Loucy (cell line): ENCODE measurements around the gene TERB2.
"Not testable (repeated sequence)": the region's sequence is repeated elsewhere in the genome, so short reads cannot be mapped to it uniquely, and the experiment has no call there.

ENCODE experiments used
- H2AFZ ChIP-seq: fragments of 200-600 bp; sonication (generic); 2 replicates; pipeline ENCODE4 v1.6.0; 2016; ENCODE audit warnings: antibody characterized with exemption, mild to moderate bottlenecking, low read length, moderate library complexity
- H3F3A ChIP-seq: fragments of 200-600 bp; 2 replicates; pipeline ENCODE4 v1.6.0; 2016; ENCODE audit warnings: antibody characterized with exemption, low read depth, mild to moderate bottlenecking
- H3K27me3 ChIP-seq: fragments of 200-600 bp; sonication (generic); 2 replicates; pipeline ENCODE4 v1.6.1; 2014; ENCODE audit warnings: low read length, mild to moderate bottlenecking; ENCODE audit not compliant: insufficient read depth, poor library complexity, severe bottlenecking
- H3K36me3 ChIP-seq: fragments of 200-600 bp; sonication (generic); 2 replicates; pipeline ENCODE4 v1.6.1; 2016; ENCODE audit warnings: low read length; ENCODE audit not compliant: insufficient read depth
- H3K4me1 ChIP-seq: fragments of 200-600 bp; sonication (generic); 2 replicates; pipeline ENCODE4 v1.5.1; 2014; ENCODE audit warnings: low read length, mild to moderate bottlenecking; ENCODE audit not compliant: insufficient read depth, poor library complexity, severe bottlenecking
- H3K4me2 ChIP-seq: fragments of 200-600 bp; sonication (generic); 2 replicates; pipeline ENCODE4 v1.6.0; 2014; ENCODE audit warnings: antibody characterized with exemption, low read length, low read depth, mild to moderate bottlenecking; ENCODE audit not compliant: poor library complexity, severe bottlenecking
- H3K4me3 ChIP-seq: fragments of 200-600 bp; sonication (generic); 2 replicates; pipeline ENCODE4 v1.5.1; 2014; ENCODE audit warnings: low read length, mild to moderate bottlenecking, mixed read lengths; ENCODE audit not compliant: poor library complexity, severe bottlenecking
- H3K79me2 ChIP-seq: fragments of 200-600 bp; sonication (generic); 2 replicates; pipeline ENCODE4 v1.6.1; 2014; ENCODE audit warnings: low read length; ENCODE audit not compliant: insufficient read depth
- H3K9ac ChIP-seq: fragments of 200-600 bp; sonication (generic); 2 replicates; pipeline ENCODE4 v1.6.0; 2014; ENCODE audit warnings: mild to moderate bottlenecking, low read depth, low read length, moderate library complexity; ENCODE audit not compliant: poor library complexity, severe bottlenecking
- H3K9me2 ChIP-seq: fragments of 200-600 bp; sonication (generic); replicated peaks from 2 replicates; pipeline ENCODE4 v1.6.1; 2016; ENCODE audit warnings: low read depth, low read length, mixed read lengths
- H3K9me3 ChIP-seq: fragments of 200-600 bp; sonication (generic); 2 replicates; pipeline ENCODE4 v1.6.1; 2014; ENCODE audit warnings: mild to moderate bottlenecking, antibody characterized with exemption, low read length, low read depth; ENCODE audit not compliant: insufficient read depth
- H4K20me1 ChIP-seq: fragments of 200-600 bp; sonication (generic); 2 replicates; pipeline ENCODE4 v1.6.0; 2014; ENCODE audit warnings: antibody characterized with exemption, low read length, mild to moderate bottlenecking; ENCODE audit not compliant: insufficient read depth, poor library complexity, severe bottlenecking
- EZH2phosphoT487 ChIP-seq: fragments of 200-600 bp; IDR thresholded peaks from 2 replicates; pipeline ENCODE4 v1.6.1; 2018; ENCODE audit warnings: antibody characterized with exemption, mild to moderate bottlenecking, moderate library complexity, borderline replicate concordance
- TF ChIP-seq, protein P1 (sequence below): fragments of 200-600 bp; sonication (generic); conservative IDR thresholded peaks from 2 replicates; pipeline ENCODE4 v1.5.1; 2014; ENCODE audit warnings: mild to moderate bottlenecking, antibody characterized with exemption, low read length

TERB2 gene

DNA sequence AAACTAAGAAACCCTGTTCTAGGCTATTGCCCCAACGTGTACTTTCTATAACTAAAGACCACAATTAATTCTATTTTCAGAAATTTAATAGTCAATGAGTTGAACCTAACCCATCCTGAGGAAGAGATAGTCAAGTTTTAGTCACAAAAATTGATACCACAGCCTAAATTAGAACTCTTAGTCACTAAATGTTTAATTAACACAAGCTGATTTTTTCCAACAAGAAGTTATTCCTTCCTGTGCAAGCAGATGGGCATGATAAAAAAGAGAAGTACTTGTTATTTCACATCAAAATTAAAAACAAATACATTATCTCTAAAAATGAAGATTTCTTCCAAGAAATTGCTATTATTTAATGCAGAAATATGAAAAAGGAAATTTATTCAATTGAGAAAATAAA lies 38.4 kb upstream of the TERB2 start:
- no peak overlapping the region for H3K9ac ChIP-seq
- H3K4me3 ChIP-seq: no peak overlapping the region
- no peaks in the 10 kb centered on the region for H3K9me3 ChIP-seq
- H2AFZ ChIP-seq: no peak overlapping the region
- no peaks in the 10 kb centered on the region for H3K27me3 ChIP-seq
- H3K36me3 ChIP-seq: no peaks in the 10 kb centered on the region
- no peaks in the 10 kb centered on the region for H3K79me2 ChIP-seq
- H3K4me2 ChIP-seq: no peak overlapping the region
- no peaks in the 10 kb centered on the region for H3K4me1 ChIP-seq
- TF ChIP-seq, protein P1, sequence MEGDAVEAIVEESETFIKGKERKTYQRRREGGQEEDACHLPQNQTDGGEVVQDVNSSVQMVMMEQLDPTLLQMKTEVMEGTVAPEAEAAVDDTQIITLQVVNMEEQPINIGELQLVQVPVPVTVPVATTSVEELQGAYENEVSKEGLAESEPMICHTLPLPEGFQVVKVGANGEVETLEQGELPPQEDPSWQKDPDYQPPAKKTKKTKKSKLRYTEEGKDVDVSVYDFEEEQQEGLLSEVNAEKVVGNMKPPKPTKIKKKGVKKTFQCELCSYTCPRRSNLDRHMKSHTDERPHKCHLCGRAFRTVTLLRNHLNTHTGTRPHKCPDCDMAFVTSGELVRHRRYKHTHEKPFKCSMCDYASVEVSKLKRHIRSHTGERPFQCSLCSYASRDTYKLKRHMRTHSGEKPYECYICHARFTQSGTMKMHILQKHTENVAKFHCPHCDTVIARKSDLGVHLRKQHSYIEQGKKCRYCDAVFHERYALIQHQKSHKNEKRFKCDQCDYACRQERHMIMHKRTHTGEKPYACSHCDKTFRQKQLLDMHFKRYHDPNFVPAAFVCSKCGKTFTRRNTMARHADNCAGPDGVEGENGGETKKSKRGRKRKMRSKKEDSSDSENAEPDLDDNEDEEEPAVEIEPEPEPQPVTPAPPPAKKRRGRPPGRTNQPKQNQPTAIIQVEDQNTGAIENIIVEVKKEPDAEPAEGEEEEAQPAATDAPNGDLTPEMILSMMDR: no peak
- no peak for TF ChIP-seq EZH2phosphoT487
- no peaks in the 10 kb centered on the region for H3K9me2 ChIP-seq
- no peaks in the 10 kb centered on the region for H3F3A ChIP-seq
- H4K20me1 ChIP-seq: no peaks in the 10 kb centered on the region

GRCh38 chr15:44928658-44929057 lies 27.8 kb upstream of the TERB2 start:
- H3K4me2 ChIP-seq, H3K36me3 ChIP-seq, H3K79me2 ChIP-seq, H4K20me1 ChIP-seq, H3K4me1 ChIP-seq, H3F3A ChIP-seq, H3K9ac ChIP-seq, H3K27me3 ChIP-seq, H2AFZ ChIP-seq, H3K4me3 ChIP-seq, H3K9me3 ChIP-seq, H3K9me2 ChIP-seq: not testable (repeated sequence)

DNA sequence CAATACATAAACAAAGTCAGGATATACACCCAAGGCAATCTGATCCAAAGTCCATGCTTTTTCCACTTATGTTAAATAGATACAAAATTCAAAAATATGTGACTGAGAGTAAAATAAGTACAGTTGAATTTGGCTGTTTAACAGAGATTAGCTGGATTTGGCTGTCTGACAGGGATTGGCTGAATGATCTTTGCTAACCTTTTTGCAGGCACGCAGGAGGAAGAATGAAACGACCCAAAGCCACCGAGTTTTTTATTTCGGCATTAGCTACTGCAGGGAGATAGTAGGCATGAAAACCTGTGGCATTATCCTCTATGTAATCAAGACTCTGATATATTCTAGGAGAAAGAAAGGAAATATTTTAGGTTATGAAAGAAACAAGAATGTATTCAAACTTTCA lies 26.2 kb upstream of the TERB2 start:
- H3K9me2 ChIP-seq, H3K9ac ChIP-seq, H3K4me3 ChIP-seq, H4K20me1 ChIP-seq, H2AFZ ChIP-seq, H3K79me2 ChIP-seq, H3K4me1 ChIP-seq, H3K4me2 ChIP-seq, H3K27me3 ChIP-seq, H3F3A ChIP-seq, H3K36me3 ChIP-seq, H3K9me3 ChIP-seq: not testable (repeated sequence)

DNA sequence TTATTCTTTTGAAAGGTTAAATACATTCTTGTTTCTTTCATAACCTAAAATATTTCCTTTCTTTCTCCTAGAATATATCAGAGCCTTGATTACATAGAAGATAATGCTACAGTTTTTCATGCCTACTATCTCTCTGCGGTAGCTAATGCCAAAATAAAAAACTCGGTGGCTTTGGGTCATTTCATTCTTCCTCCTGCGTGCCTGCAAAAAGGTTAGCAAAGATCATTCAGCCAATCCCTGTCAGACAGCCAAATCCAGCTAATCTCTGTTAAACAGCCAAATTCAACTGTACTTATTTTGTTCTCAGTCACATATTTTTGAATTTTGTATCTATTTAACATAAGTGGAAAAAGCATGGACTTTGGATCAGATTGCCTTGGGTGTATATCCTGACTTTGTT lies 1.8 kb downstream of the TERB2 start:
- not testable (repeated sequence) for H3K9me3 ChIP-seq, H2AFZ ChIP-seq, H3K4me1 ChIP-seq, H3F3A ChIP-seq, H3K79me2 ChIP-seq, H3K27me3 ChIP-seq, H3K9me2 ChIP-seq, H3K4me3 ChIP-seq, H4K20me1 ChIP-seq, H3K4me2 ChIP-seq, H3K9ac ChIP-seq, H3K36me3 ChIP-seq

DNA sequence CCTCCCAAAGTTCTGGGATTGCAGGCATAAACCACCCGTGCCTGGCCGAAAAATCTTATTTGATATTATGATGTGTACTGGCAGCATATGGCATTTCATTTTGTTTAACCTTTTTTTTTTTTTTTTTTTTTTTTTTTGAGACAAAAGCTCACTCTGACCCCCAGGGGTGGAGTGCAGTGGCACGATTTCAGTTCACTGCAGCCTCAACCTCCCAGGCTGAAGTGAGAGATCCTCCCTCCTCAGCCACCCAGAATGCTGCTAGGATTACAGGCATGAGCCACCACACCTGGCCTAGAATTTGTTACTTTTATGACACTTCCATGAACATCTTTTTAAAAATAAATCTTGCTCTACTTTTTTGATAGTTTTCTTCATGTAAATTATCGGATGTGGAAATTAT lies 12.0 kb downstream of the TERB2 start:
- Histone ChIP-seq H3F3A (no peaks in the 10 kb centered on the region), H3K4me2 (no peak overlapping the region), H3K79me2 (no peaks in the 10 kb centered on the region), H3K9me2 (no peaks in the 10 kb centered on the region), H2AFZ (no peak overlapping the region), H3K4me3 (no peak overlapping the region), H4K20me1 (no peaks in the 10 kb centered on the region), H3K36me3 (no peaks in the 10 kb centered on the region), H3K4me1 (no peaks in the 10 kb centered on the region), H3K27me3 (no peaks in the 10 kb centered on the region), H3K9me3 (no peaks in the 10 kb centered on the region), H3K9ac (no peak overlapping the region)
- TF ChIP-seq, protein P1: no peak
- no peak for TF ChIP-seq EZH2phosphoT487
